Kidney epithelial cell (primary cell): ENCODE measurements around the gene THRAP3. TPM values are rescaled to one million over a fixed set of nuclear protein-coding genes. Genes with fewer than 3 reads are reported as not detected.

Experiments
- total RNA-seq: library from RNA; depleted of rRNA; stranded (reverse); fragments of >200 nt; gene quantifications from 2 replicates; pipeline ENCODE4 v1.2.3, GENCODE V29; 2015

The THRAP3 gene
- total RNA-seq, 1 donor from 2014 or later, result 105 TPM

Other genes with a start within 250 kb of the THRAP3 start
- gene TEKT2, start 140.3 kb upstream of the THRAP3 start, total RNA-seq, result 0.25 and 0.48 TPM in 2 replicates
- gene ADPRS, start 135.6 kb upstream of the THRAP3 start, total RNA-seq, result 66.5 and 70.3 TPM in 2 replicates
- gene COL8A2, start 99.2 kb upstream of the THRAP3 start, total RNA-seq, result 1.2 TPM in 2 replicates
- 105 TPM in 2 replicates for gene TRAPPC3, start 75.0 kb upstream of the THRAP3 start, total RNA-seq
- 183 and 236 TPM in 2 replicates for gene MAP7D1, start 68.3 kb upstream of the THRAP3 start, total RNA-seq
- gene SH3D21, start 81.9 kb downstream of the THRAP3 start, total RNA-seq, result 1.7 and 1.9 TPM in 2 replicates
- gene EVA1B, start 99.2 kb downstream of the THRAP3 start, total RNA-seq, result 138 and 139 TPM in 2 replicates
- 35.6 and 37.4 TPM in 2 replicates for gene STK40, start 161.5 kb downstream of the THRAP3 start, total RNA-seq
- 27.6 and 41.5 TPM in 2 replicates for gene LSM10, start 173.5 kb downstream of the THRAP3 start, total RNA-seq
- gene OSCP1, start 226.0 kb downstream of the THRAP3 start, total RNA-seq, result 11.3 and 13.9 TPM in 2 replicates
- gene MRPS15, start 239.9 kb downstream of the THRAP3 start, total RNA-seq, result 121 and 128 TPM in 2 replicates